T-helper 2 cell treated with Interferon-gamma antibody and Interleukin-4, amounts not matched to agents 5 μg/mL and 100 μg/mL, for 36 hours (primary cell): ENCODE measurements around the gene CAPG.

Experiments used
- DNase-seq: peaks from one replicate; pipeline ENCODE4 v3.0.0; 2021; ENCODE audit warnings: low spot score
- H3K27ac Mint-ChIP-seq: one replicate; pipeline ENCODE4 v1.8.0; 2021; ENCODE audit warnings: mild to moderate bottlenecking, mixed read lengths
- H3K27me3 Mint-ChIP-seq: one replicate; pipeline ENCODE4 v1.8.0; 2021; ENCODE audit warnings: low read depth, mixed read lengths
- H3K36me3 Mint-ChIP-seq: one replicate; pipeline ENCODE4 v1.8.0; 2021; ENCODE audit warnings: low read depth, mixed read lengths
- H3K4me1 Mint-ChIP-seq: one replicate; pipeline ENCODE4 v1.8.0; 2021; ENCODE audit warnings: low read depth, mixed read lengths
- H3K4me3 Mint-ChIP-seq: one replicate; pipeline ENCODE4 v1.8.0; 2022; ENCODE audit warnings: mild to moderate bottlenecking, moderate library complexity, mixed read lengths
- H3K9me3 Mint-ChIP-seq: one replicate; pipeline ENCODE4 v1.8.0; 2021; ENCODE audit warnings: mixed read lengths

CAPG gene

GRCh38 chr2:85409845-85410583 is at the start of gene CAPG:
CAPG (minus strand) TSS chr2:85410366; CDS start chr2:85402145, 8,221 bp downstream.
- Mint-ChIP-seq H3K4me3 (peak within 1 kb of the TSS; percentile 87), H3K36me3 (peaks cover 25% of the 10 kb centered on the region), H3K27ac (peak within 1 kb of the TSS; percentile 80), H3K9me3 (no peaks in the 10 kb centered on the region), H3K27me3 (no peaks in the 10 kb centered on the region), H3K4me1 (peaks cover 57% of the 10 kb centered on the region)
- peak; percentile 51 for DNase-seq

GRCh38 chr2:85459771-85460170 is 49.6 kb upstream of the CAPG start:
- no peaks in the 10 kb centered on the region for H3K4me1 Mint-ChIP-seq

GRCh38 chr2:85458601-85459563 is 48.7 kb upstream of the CAPG start:
- no peak overlapping the region for H3K4me3 Mint-ChIP-seq
- DNase-seq: no peak
- H3K4me1 Mint-ChIP-seq: no peaks in the 10 kb centered on the region
- peaks cover 7% of the 10 kb centered on the region for H3K27me3 Mint-ChIP-seq
- no peak overlapping the region for H3K27ac Mint-ChIP-seq
- no peaks in the 10 kb centered on the region for H3K36me3 Mint-ChIP-seq
- no peaks in the 10 kb centered on the region for H3K9me3 Mint-ChIP-seq

More at GRCh38 chr2:85459771-85460170, 49.6 kb upstream of the CAPG start:
- no peaks in the 10 kb centered on the region for H3K9me3 Mint-ChIP-seq
- H3K36me3 Mint-ChIP-seq: no peaks in the 10 kb centered on the region
- peaks cover 7% of the 10 kb centered on the region for H3K27me3 Mint-ChIP-seq
- H3K27ac Mint-ChIP-seq: no peak overlapping the region
- DNase-seq: no peak
- H3K4me3 Mint-ChIP-seq: no peak overlapping the region

GRCh38 chr2:85457877-85458316 is 47.7 kb upstream of the CAPG start:
- Mint-ChIP-seq H3K27me3 (peaks cover 7% of the 10 kb centered on the region), H3K36me3 (no peaks in the 10 kb centered on the region), H3K4me3 (no peak overlapping the region), H3K27ac (no peak overlapping the region), H3K9me3 (no peaks in the 10 kb centered on the region), H3K4me1 (no peaks in the 10 kb centered on the region)
- DNase-seq: no peak

- no peak overlapping the region for H3K4me3 Mint-ChIP-seq
- no peaks in the 10 kb centered on the region for H3K36me3 Mint-ChIP-seq
- no peak overlapping the region for H3K27ac Mint-ChIP-seq
- H3K9me3 Mint-ChIP-seq: no peaks in the 10 kb centered on the region
- peaks cover 7% of the 10 kb centered on the region for H3K27me3 Mint-ChIP-seq
- no peaks in the 10 kb centered on the region for H3K4me1 Mint-ChIP-seq
- no peak for DNase-seq
Measured at GRCh38 chr2:85457043-85457442, 46.9 kb upstream of the CAPG start.

- no peak for DNase-seq
- Mint-ChIP-seq H3K27ac (no peak overlapping the region), H3K27me3 (peaks cover 7% of the 10 kb centered on the region), H3K4me3 (no peak overlapping the region), H3K36me3 (no peaks in the 10 kb centered on the region), H3K4me1 (no peaks in the 10 kb centered on the region), H3K9me3 (no peaks in the 10 kb centered on the region)
Measured at GRCh38 chr2:85455552-85456090, 45.5 kb upstream of the CAPG start.

- Mint-ChIP-seq H3K36me3 (no peaks in the 10 kb centered on the region), H3K27me3 (peaks cover 7% of the 10 kb centered on the region), H3K4me3 (no peak overlapping the region), H3K9me3 (no peaks in the 10 kb centered on the region), H3K27ac (no peak overlapping the region), H3K4me1 (no peaks in the 10 kb centered on the region)
- no peak for DNase-seq
Measured at GRCh38 chr2:85453571-85453970, 43.4 kb upstream of the CAPG start.

- Mint-ChIP-seq H3K4me1 (no peaks in the 10 kb centered on the region), H3K9me3 (no peaks in the 10 kb centered on the region), H3K4me3 (no peak overlapping the region), H3K27me3 (peaks cover 4% of the 10 kb centered on the region), H3K27ac (no peak overlapping the region), H3K36me3 (no peaks in the 10 kb centered on the region)
- no peak for DNase-seq
Measured at GRCh38 chr2:85452237-85452636, 42.1 kb upstream of the CAPG start.

GRCh38 chr2:85449214-85449588 is 39.0 kb upstream of the CAPG start:
- H3K9me3 Mint-ChIP-seq: no peaks in the 10 kb centered on the region
- H3K27ac Mint-ChIP-seq: no peak overlapping the region
- H3K4me3 Mint-ChIP-seq: no peak overlapping the region
- H3K36me3 Mint-ChIP-seq: no peaks in the 10 kb centered on the region
- H3K4me1 Mint-ChIP-seq: no peaks in the 10 kb centered on the region
- H3K27me3 Mint-ChIP-seq: no peaks in the 10 kb centered on the region
- DNase-seq: no peak

- H3K4me3 Mint-ChIP-seq: no peak overlapping the region
- H3K4me1 Mint-ChIP-seq: no peaks in the 10 kb centered on the region
- DNase-seq: no peak
- H3K9me3 Mint-ChIP-seq: no peaks in the 10 kb centered on the region
- no peak overlapping the region for H3K27ac Mint-ChIP-seq
- no peaks in the 10 kb centered on the region for H3K36me3 Mint-ChIP-seq
- no peaks in the 10 kb centered on the region for H3K27me3 Mint-ChIP-seq
Measured at GRCh38 chr2:85448461-85449213, 38.5 kb upstream of the CAPG start.

- Mint-ChIP-seq H3K4me1 (no peaks in the 10 kb centered on the region), H3K27me3 (no peaks in the 10 kb centered on the region), H3K36me3 (no peaks in the 10 kb centered on the region), H3K9me3 (no peaks in the 10 kb centered on the region), H3K27ac (no peak overlapping the region), H3K4me3 (no peak overlapping the region)
- no peak for DNase-seq
Measured at GRCh38 chr2:85447222-85447585, 37.0 kb upstream of the CAPG start.

- Mint-ChIP-seq H3K36me3 (no peaks in the 10 kb centered on the region), H3K4me1 (no peaks in the 10 kb centered on the region), H3K4me3 (no peak overlapping the region), H3K9me3 (no peaks in the 10 kb centered on the region), H3K27me3 (no peaks in the 10 kb centered on the region), H3K27ac (no peak overlapping the region)
- no peak for DNase-seq
Measured at GRCh38 chr2:85446296-85447221, 36.4 kb upstream of the CAPG start.
